ENCODE measurements around the gene GRK5.

GRK5 gene

GRCh38 chr10:119408969-119409371, 201.6 kb downstream of the GRK5 start:
- Histone ChIP-seq H3K4me3 (ENCODE audit: low read length, poor library complexity, severe bottlenecking) (no peak overlapping the region), H3K4me2 (ENCODE audit: low read depth, low read length, poor library complexity, severe bottlenecking) (no peak overlapping the region), H3K9me2 (replicated peaks; ENCODE audit: low read depth, low read length) (no peaks in the 10 kb centered on the region), H4K20me1 (ENCODE audit: insufficient read depth, low read length, poor library complexity, severe bottlenecking) (no peaks in the 10 kb centered on the region), H2AFZ (ENCODE audit: low read length) (no peak overlapping the region), H3K9me3 (ENCODE audit: insufficient read depth, low read depth, low read length) (no peaks in the 10 kb centered on the region), H3K36me3 (ENCODE audit: insufficient read depth, low read length) (no peaks in the 10 kb centered on the region), H3K4me1 (ENCODE audit: insufficient read depth, low read length, poor library complexity, severe bottlenecking) (peaks cover 22% of the 10 kb centered on the region), H3F3A (ENCODE audit: low read depth) (no peaks in the 10 kb centered on the region), H3K9ac (ENCODE audit: low read depth, low read length, poor library complexity, severe bottlenecking) (no peak overlapping the region), H3K27me3 (ENCODE audit: insufficient read depth, low read length, poor library complexity, severe bottlenecking) (no peaks in the 10 kb centered on the region), H3K79me2 (ENCODE audit: insufficient read depth, low read length) (no peaks in the 10 kb centered on the region)
- TF ChIP-seq CTCF (conservative IDR thresholded peaks at IDR 0.05; ENCODE audit: low read length) = no peak
- no peak for TF ChIP-seq EZH2phosphoT487 (IDR thresholded peaks at IDR 0.05; ENCODE audit: borderline replicate concordance)

GRCh38 chr10:119409385-119409784, 202.0 kb downstream of the GRK5 start:
- Histone ChIP-seq H2AFZ (ENCODE audit: low read length) (no peak overlapping the region), H3K4me1 (ENCODE audit: insufficient read depth, low read length, poor library complexity, severe bottlenecking) (peaks cover 26% of the 10 kb centered on the region), H4K20me1 (ENCODE audit: insufficient read depth, low read length, poor library complexity, severe bottlenecking) (no peaks in the 10 kb centered on the region), H3K4me3 (ENCODE audit: low read length, poor library complexity, severe bottlenecking) (no peak overlapping the region), H3K9ac (ENCODE audit: low read depth, low read length, poor library complexity, severe bottlenecking) (no peak overlapping the region), H3K27me3 (ENCODE audit: insufficient read depth, low read length, poor library complexity, severe bottlenecking) (no peaks in the 10 kb centered on the region), H3K36me3 (ENCODE audit: insufficient read depth, low read length) (no peaks in the 10 kb centered on the region), H3K79me2 (ENCODE audit: insufficient read depth, low read length) (no peaks in the 10 kb centered on the region), H3F3A (ENCODE audit: low read depth) (no peaks in the 10 kb centered on the region), H3K4me2 (ENCODE audit: low read depth, low read length, poor library complexity, severe bottlenecking) (no peak overlapping the region), H3K9me2 (replicated peaks; ENCODE audit: low read depth, low read length) (no peaks in the 10 kb centered on the region), H3K9me3 (ENCODE audit: insufficient read depth, low read depth, low read length) (no peaks in the 10 kb centered on the region)
- no peak for TF ChIP-seq CTCF (conservative IDR thresholded peaks at IDR 0.05; ENCODE audit: low read length)
- no peak for TF ChIP-seq EZH2phosphoT487 (IDR thresholded peaks at IDR 0.05; ENCODE audit: borderline replicate concordance)

- Histone ChIP-seq H3K9me3 (ENCODE audit: insufficient read depth, low read depth, low read length) (no peaks in the 10 kb centered on the region), H4K20me1 (ENCODE audit: insufficient read depth, low read length, poor library complexity, severe bottlenecking) (no peaks in the 10 kb centered on the region), H3K79me2 (ENCODE audit: insufficient read depth, low read length) (no peaks in the 10 kb centered on the region), H3F3A (ENCODE audit: low read depth) (no peaks in the 10 kb centered on the region), H3K9me2 (replicated peaks; ENCODE audit: low read depth, low read length) (no peaks in the 10 kb centered on the region), H3K4me3 (ENCODE audit: low read length, poor library complexity, severe bottlenecking) (no peak overlapping the region), H3K9ac (ENCODE audit: low read depth, low read length, poor library complexity, severe bottlenecking) (no peak overlapping the region), H2AFZ (ENCODE audit: low read length) (no peak overlapping the region), H3K4me1 (ENCODE audit: insufficient read depth, low read length, poor library complexity, severe bottlenecking) (peaks cover 30% of the 10 kb centered on the region), H3K27me3 (ENCODE audit: insufficient read depth, low read length, poor library complexity, severe bottlenecking) (no peaks in the 10 kb centered on the region), H3K36me3 (ENCODE audit: insufficient read depth, low read length) (no peaks in the 10 kb centered on the region), H3K4me2 (ENCODE audit: low read depth, low read length, poor library complexity, severe bottlenecking) (no peak overlapping the region)
- TF ChIP-seq EZH2phosphoT487 (IDR thresholded peaks at IDR 0.05; ENCODE audit: borderline replicate concordance) = no peak
- no peak for TF ChIP-seq CTCF (conservative IDR thresholded peaks at IDR 0.05; ENCODE audit: low read length)
Measured at GRCh38 chr10:119409906-119410305, 202.5 kb downstream of the GRK5 start.

Measured in Loucy (cell line).